Astrocyte (in vitro differentiated cells and primary cell): ENCODE results near the gene TMEM132C. TPM values are rescaled to one million over a fixed set of nuclear protein-coding genes. Genes with fewer than 3 reads are reported as not detected.

Experiments used
- DNase-seq: peaks from one replicate; pipeline ENCODE4 v3.0.0-alpha.2; 2010; ENCODE audit warnings: low read depth
- FAIRE-seq: peaks from 2 replicates; lab custom pipeline; 2011; peaks lifted over from hg19 to GRCh38; lab: Jason Lieb, UNC
- H2AFZ ChIP-seq: 2 replicates; pipeline ENCODE4 v1.6.0; 2012; ENCODE audit warnings: low read depth, low read length, inconsistent platforms
- H3K27ac ChIP-seq: 2 replicates; pipeline ENCODE4 v1.5.1; 2011; ENCODE audit warnings: low read depth, low read length, inconsistent platforms
- H3K27me3 ChIP-seq: 2 replicates; pipeline ENCODE4 v1.6.0; 2011; ENCODE audit warnings: low read length, inconsistent platforms; ENCODE audit not compliant: insufficient read depth
- H3K36me3 ChIP-seq: 2 replicates; pipeline ENCODE4 v1.5.1; 2011; ENCODE audit warnings: low read length, inconsistent platforms; ENCODE audit not compliant: insufficient read depth
- H3K4me1 ChIP-seq: 2 replicates; pipeline ENCODE4 v1.5.1; 2011; ENCODE audit warnings: low read length, inconsistent platforms; ENCODE audit not compliant: insufficient read depth
- H3K4me2 ChIP-seq: 2 replicates; pipeline ENCODE4 v1.6.0; 2012; ENCODE audit warnings: low read length, inconsistent platforms
- H3K4me3 ChIP-seq: 2 replicates; pipeline ENCODE4 v1.5.1; 2011; ENCODE audit warnings: low read depth, mild to moderate bottlenecking, low read length, inconsistent platforms; ENCODE audit not compliant: insufficient read depth
- H3K79me2 ChIP-seq: 2 replicates; pipeline ENCODE4 v1.6.0; 2012; ENCODE audit warnings: mild to moderate bottlenecking, low read length, inconsistent platforms; ENCODE audit not compliant: insufficient read depth
- H3K9ac ChIP-seq: 2 replicates; pipeline ENCODE4 v1.6.0; 2012; ENCODE audit warnings: mild to moderate bottlenecking, low read length, inconsistent platforms
- H3K9me3 ChIP-seq: 2 replicates; pipeline ENCODE4 v1.5.1; 2012; ENCODE audit warnings: low read depth, mild to moderate bottlenecking, low read length, inconsistent platforms; ENCODE audit not compliant: insufficient read depth
- H4K20me1 ChIP-seq: 2 replicates; pipeline ENCODE4 v1.6.0; 2012; ENCODE audit warnings: low read length, inconsistent platforms; ENCODE audit not compliant: insufficient read depth
- H3K27ac Mint-ChIP-seq: one replicate; pipeline ENCODE4 v1.8.0; 2021; ENCODE audit warnings: mild to moderate bottlenecking, mixed read lengths; ENCODE audit not compliant: unreplicated experiment
- H3K27me3 Mint-ChIP-seq: one replicate; pipeline ENCODE4 v1.8.0; 2021; ENCODE audit warnings: low read depth, mixed read lengths; ENCODE audit not compliant: unreplicated experiment
- H3K36me3 Mint-ChIP-seq: one replicate; pipeline ENCODE4 v1.8.0; 2021; ENCODE audit warnings: low read depth, mixed read lengths; ENCODE audit not compliant: unreplicated experiment
- H3K4me1 Mint-ChIP-seq: one replicate; pipeline ENCODE4 v1.8.0; 2021; ENCODE audit warnings: low read depth, mixed read lengths; ENCODE audit not compliant: unreplicated experiment
- H3K4me3 Mint-ChIP-seq: one replicate; pipeline ENCODE4 v1.8.0; 2021; ENCODE audit warnings: mild to moderate bottlenecking, moderate library complexity, mixed read lengths; ENCODE audit not compliant: unreplicated experiment
- H3K9me3 Mint-ChIP-seq: one replicate; pipeline ENCODE4 v1.8.0; 2021; ENCODE audit warnings: mild to moderate bottlenecking, mixed read lengths; ENCODE audit not compliant: unreplicated experiment
- CTCF ChIP-seq: IDR thresholded peaks from 2 replicates; pipeline ENCODE4 v1.5.1; 2011; ENCODE audit warnings: low read depth, mild to moderate bottlenecking, inconsistent platforms, low read length, moderate library complexity; ENCODE audit not compliant: insufficient read depth
- EZH2 ChIP-seq: IDR thresholded peaks from 2 replicates; pipeline ENCODE4 v1.6.1; 2012; ENCODE audit warnings: mild to moderate bottlenecking, low read length, inconsistent platforms; ENCODE audit not compliant: insufficient read depth
- total RNA-seq: library from RNA; stranded (reverse); gene quantifications from 2 replicates; pipeline ENCODE4 v1.2.1, GENCODE V29; 2021

TMEM132C gene
- total RNA-seq, 1 donor from 2014 or later: not detected

- H3K4me1 ChIP-seq: no peaks in the 10 kb centered on the region
- H3K9me3 ChIP-seq: peaks cover 6% of the 10 kb centered on the region
- H3K27ac ChIP-seq: no peak overlapping the region
- H3K9ac ChIP-seq: no peak overlapping the region
- H3K9me3 Mint-ChIP-seq: peaks cover 5% of the 10 kb centered on the region
- no peaks in the 10 kb centered on the region for H3K36me3 ChIP-seq
- no peaks in the 10 kb centered on the region for H3K79me2 ChIP-seq
- TF ChIP-seq CTCF: no peak
- TF ChIP-seq EZH2: no peak
- DNase-seq: no peak
- no peaks in the 10 kb centered on the region for H3K4me1 Mint-ChIP-seq
- FAIRE-seq: no peak
- H3K36me3 Mint-ChIP-seq: no peaks in the 10 kb centered on the region
- no peak overlapping the region for H3K4me2 ChIP-seq
- H2AFZ ChIP-seq: no peak overlapping the region
- H3K27ac Mint-ChIP-seq: no peak overlapping the region
- H3K4me3 Mint-ChIP-seq: no peak overlapping the region
- H3K4me3 ChIP-seq: no peak overlapping the region
- no peaks in the 10 kb centered on the region for H4K20me1 ChIP-seq
- H3K27me3 ChIP-seq: no peaks in the 10 kb centered on the region
- H3K27me3 Mint-ChIP-seq: no peaks in the 10 kb centered on the region
Measured at GRCh38 chr12:128543971-128544370, 277.0 kb downstream of the TMEM132C start.

GRCh38 chr12:128548949-128549348 is 282.0 kb downstream of the TMEM132C start:
- Histone ChIP-seq H3K4me1 (no peaks in the 10 kb centered on the region), H3K9me3 (peaks cover 4% of the 10 kb centered on the region), H3K27me3 (no peaks in the 10 kb centered on the region), H3K4me2 (no peak overlapping the region), H3K9ac (no peak overlapping the region), H3K36me3 (no peaks in the 10 kb centered on the region), H3K79me2 (no peaks in the 10 kb centered on the region), H3K4me3 (no peak overlapping the region), H4K20me1 (no peaks in the 10 kb centered on the region), H3K27ac (no peak overlapping the region), H2AFZ (no peak overlapping the region)
- TF ChIP-seq EZH2: no peak
- no peak for TF ChIP-seq CTCF
- no peaks in the 10 kb centered on the region for H3K27me3 Mint-ChIP-seq
- FAIRE-seq (no peak), DNase-seq (no peak)
- H3K4me1 Mint-ChIP-seq: no peaks in the 10 kb centered on the region
- no peak overlapping the region for H3K27ac Mint-ChIP-seq
- peaks cover 2% of the 10 kb centered on the region for H3K9me3 Mint-ChIP-seq
- H3K4me3 Mint-ChIP-seq: no peak overlapping the region
- no peaks in the 10 kb centered on the region for H3K36me3 Mint-ChIP-seq

- Histone ChIP-seq H3K9me3 (peaks cover 4% of the 10 kb centered on the region), H3K4me1 (no peaks in the 10 kb centered on the region), H3K36me3 (no peaks in the 10 kb centered on the region), H3K27ac (no peak overlapping the region), H3K4me3 (no peak overlapping the region), H3K9ac (no peak overlapping the region), H3K4me2 (no peak overlapping the region), H3K79me2 (no peaks in the 10 kb centered on the region), H3K27me3 (no peaks in the 10 kb centered on the region), H4K20me1 (no peaks in the 10 kb centered on the region), H2AFZ (no peak overlapping the region)
- H3K4me1 Mint-ChIP-seq: no peaks in the 10 kb centered on the region
- no peaks in the 10 kb centered on the region for H3K36me3 Mint-ChIP-seq
- H3K9me3 Mint-ChIP-seq: peaks cover 2% of the 10 kb centered on the region
- no peak overlapping the region for H3K4me3 Mint-ChIP-seq
- DNase-seq: no peak
- H3K27ac Mint-ChIP-seq: no peak overlapping the region
- no peaks in the 10 kb centered on the region for H3K27me3 Mint-ChIP-seq
- FAIRE-seq: no peak
- TF ChIP-seq CTCF (no peak), EZH2 (no peak)
Measured at GRCh38 chr12:128549601-128550218, 282.7 kb downstream of the TMEM132C start.
